ENCODE data around the gene TFAP2C.

Gene TFAP2C

GRCh38 chr20:56589633-56590032 is 39.5 kb upstream of the TFAP2C start:
- H3K9ac ChIP-seq (ENCODE audit: insufficient read length, low read depth): no peak overlapping the region
- no peaks in the 10 kb centered on the region for H3K36me3 ChIP-seq (ENCODE audit: insufficient read depth, insufficient read length, low read length)
- H3K4me1 ChIP-seq (ENCODE audit: insufficient read depth, insufficient read length): no peaks in the 10 kb centered on the region
- no peaks in the 10 kb centered on the region for H3K27me3 ChIP-seq (ENCODE audit: insufficient read depth, insufficient read length)
- no peak for DNase-seq (ENCODE audit: low read depth, low spot score)
- TF ChIP-seq SUZ12 (IDR thresholded peaks at IDR 0.05; ENCODE audit: extremely low read depth, insufficient read depth, insufficient read length): no peak
- no peak for TF ChIP-seq YY1 (IDR thresholded peaks at IDR 0.05; ENCODE audit: insufficient read depth, insufficient read length)
- no peak for TF ChIP-seq ZNF274 (IDR thresholded peaks at IDR 0.05; ENCODE audit: low read depth, low read length)
- H3K9me3 ChIP-seq (ENCODE audit: insufficient read depth, low read length): no peaks in the 10 kb centered on the region
- H3K4me3 ChIP-seq (ENCODE audit: insufficient read length, low read depth): no peak overlapping the region

- no peak overlapping the region for H3K4me3 ChIP-seq (ENCODE audit: insufficient read length, low read depth)
These were observed 38.2 kb upstream of the TFAP2C start for GRCh38 chr20:56590888-56591287.

GRCh38 chr20:56592211-56592610 is 36.9 kb upstream of the TFAP2C start:
- Histone ChIP-seq H3K4me3 (ENCODE audit: insufficient read length, low read depth) (no peak overlapping the region), H3K27me3 (ENCODE audit: insufficient read depth, insufficient read length) (no peaks in the 10 kb centered on the region), H3K36me3 (ENCODE audit: insufficient read depth, insufficient read length, low read length) (no peaks in the 10 kb centered on the region), H3K9ac (ENCODE audit: insufficient read length, low read depth) (no peak overlapping the region), H3K4me1 (ENCODE audit: insufficient read depth, insufficient read length) (peaks cover 2% of the 10 kb centered on the region), H3K9me3 (ENCODE audit: insufficient read depth, low read length) (no peaks in the 10 kb centered on the region)
- TF ChIP-seq YY1 (IDR thresholded peaks at IDR 0.05; ENCODE audit: insufficient read depth, insufficient read length): no peak
- TF ChIP-seq ZNF274 (IDR thresholded peaks at IDR 0.05; ENCODE audit: low read depth, low read length): no peak
- no peak for TF ChIP-seq SUZ12 (IDR thresholded peaks at IDR 0.05; ENCODE audit: extremely low read depth, insufficient read depth, insufficient read length)
- DNase-seq (ENCODE audit: low read depth, low spot score): no peak

More at GRCh38 chr20:56590888-56591287, 38.2 kb upstream of the TFAP2C start:
- no peaks in the 10 kb centered on the region for H3K36me3 ChIP-seq (ENCODE audit: insufficient read depth, insufficient read length, low read length)
- no peaks in the 10 kb centered on the region for H3K9me3 ChIP-seq (ENCODE audit: insufficient read depth, low read length)
- no peak overlapping the region for H3K9ac ChIP-seq (ENCODE audit: insufficient read length, low read depth)
- no peaks in the 10 kb centered on the region for H3K4me1 ChIP-seq (ENCODE audit: insufficient read depth, insufficient read length)
- no peaks in the 10 kb centered on the region for H3K27me3 ChIP-seq (ENCODE audit: insufficient read depth, insufficient read length)
- TF ChIP-seq ZNF274 (IDR thresholded peaks at IDR 0.05; ENCODE audit: low read depth, low read length) (no peak), SUZ12 (IDR thresholded peaks at IDR 0.05; ENCODE audit: extremely low read depth, insufficient read depth, insufficient read length) (no peak), YY1 (IDR thresholded peaks at IDR 0.05; ENCODE audit: insufficient read depth, insufficient read length) (no peak)
- no peak for DNase-seq (ENCODE audit: low read depth, low spot score)

- H3K9ac ChIP-seq (ENCODE audit: insufficient read length, low read depth): no peak overlapping the region
These were observed 36.3 kb upstream of the TFAP2C start for GRCh38 chr20:56592817-56593216.

GRCh38 chr20:56595746-56596475 is 33.2 kb upstream of the TFAP2C start:
- H3K36me3 ChIP-seq (ENCODE audit: insufficient read depth, insufficient read length, low read length): no peaks in the 10 kb centered on the region
- H3K27me3 ChIP-seq (ENCODE audit: insufficient read depth, insufficient read length): no peaks in the 10 kb centered on the region
- peak overlapping the region; percentile 54 for H3K9ac ChIP-seq (ENCODE audit: insufficient read length, low read depth)
- peaks cover 2% of the 10 kb centered on the region for H3K4me1 ChIP-seq (ENCODE audit: insufficient read depth, insufficient read length)
- no peak overlapping the region for H3K4me3 ChIP-seq (ENCODE audit: insufficient read length, low read depth)
- H3K9me3 ChIP-seq (ENCODE audit: insufficient read depth, low read length): no peaks in the 10 kb centered on the region
- peak; percentile 84 for DNase-seq (ENCODE audit: low read depth, low spot score)
- TF ChIP-seq SUZ12 (IDR thresholded peaks at IDR 0.05; ENCODE audit: extremely low read depth, insufficient read depth, insufficient read length): no peak
- no peak for TF ChIP-seq ZNF274 (IDR thresholded peaks at IDR 0.05; ENCODE audit: low read depth, low read length)
- TF ChIP-seq YY1 (IDR thresholded peaks at IDR 0.05; ENCODE audit: insufficient read depth, insufficient read length): no peak

More at GRCh38 chr20:56592817-56593216, 36.3 kb upstream of the TFAP2C start:
- Histone ChIP-seq H3K4me3 (ENCODE audit: insufficient read length, low read depth) (no peak overlapping the region), H3K9me3 (ENCODE audit: insufficient read depth, low read length) (no peaks in the 10 kb centered on the region), H3K36me3 (ENCODE audit: insufficient read depth, insufficient read length, low read length) (no peaks in the 10 kb centered on the region), H3K4me1 (ENCODE audit: insufficient read depth, insufficient read length) (peaks cover 2% of the 10 kb centered on the region), H3K27me3 (ENCODE audit: insufficient read depth, insufficient read length) (no peaks in the 10 kb centered on the region)
- DNase-seq (ENCODE audit: low read depth, low spot score): no peak
- no peak for TF ChIP-seq SUZ12 (IDR thresholded peaks at IDR 0.05; ENCODE audit: extremely low read depth, insufficient read depth, insufficient read length)
- no peak for TF ChIP-seq ZNF274 (IDR thresholded peaks at IDR 0.05; ENCODE audit: low read depth, low read length)

GRCh38 chr20:56601166-56601565 is 27.9 kb upstream of the TFAP2C start:
- peaks cover 2% of the 10 kb centered on the region for H3K4me1 ChIP-seq (ENCODE audit: insufficient read depth, insufficient read length)
- DNase-seq (ENCODE audit: low read depth, low spot score): no peak
- H3K4me3 ChIP-seq (ENCODE audit: insufficient read length, low read depth): no peak overlapping the region
- H3K27me3 ChIP-seq (ENCODE audit: insufficient read depth, insufficient read length): no peaks in the 10 kb centered on the region
- no peak overlapping the region for H3K9ac ChIP-seq (ENCODE audit: insufficient read length, low read depth)
- TF ChIP-seq ZNF274 (IDR thresholded peaks at IDR 0.05; ENCODE audit: low read depth, low read length) (no peak), YY1 (IDR thresholded peaks at IDR 0.05; ENCODE audit: insufficient read depth, insufficient read length) (no peak), SUZ12 (IDR thresholded peaks at IDR 0.05; ENCODE audit: extremely low read depth, insufficient read depth, insufficient read length) (no peak)
- no peaks in the 10 kb centered on the region for H3K36me3 ChIP-seq (ENCODE audit: insufficient read depth, insufficient read length, low read length)
- no peaks in the 10 kb centered on the region for H3K9me3 ChIP-seq (ENCODE audit: insufficient read depth, low read length)

- no peak for DNase-seq (ENCODE audit: low read depth, low spot score)
- H3K4me1 ChIP-seq (ENCODE audit: insufficient read depth, insufficient read length): peaks cover 8% of the 10 kb centered on the region
- H3K9me3 ChIP-seq (ENCODE audit: insufficient read depth, low read length): no peaks in the 10 kb centered on the region
- no peak overlapping the region for H3K4me3 ChIP-seq (ENCODE audit: insufficient read length, low read depth)
- H3K9ac ChIP-seq (ENCODE audit: insufficient read length, low read depth): no peak overlapping the region
- no peaks in the 10 kb centered on the region for H3K36me3 ChIP-seq (ENCODE audit: insufficient read depth, insufficient read length, low read length)
- TF ChIP-seq YY1 (IDR thresholded peaks at IDR 0.05; ENCODE audit: insufficient read depth, insufficient read length): no peak
- no peak for TF ChIP-seq ZNF274 (IDR thresholded peaks at IDR 0.05; ENCODE audit: low read depth, low read length)
- TF ChIP-seq SUZ12 (IDR thresholded peaks at IDR 0.05; ENCODE audit: extremely low read depth, insufficient read depth, insufficient read length): no peak
- H3K27me3 ChIP-seq (ENCODE audit: insufficient read depth, insufficient read length): no peaks in the 10 kb centered on the region
These were observed 24.4 kb upstream of the TFAP2C start for GRCh38 chr20:56604673-56605072.
